HepG2 (cell line): ENCODE data around the gene NR2F6. TPM values are rescaled to one million over a fixed set of nuclear protein-coding genes. Genes with fewer than 3 reads are reported as not detected.

Experiments used
- ATAC-seq: fragments of 200-7000 bp; cut with Tn5 transposase; 3 replicates; pipeline ENCODE4 v1.9.1; 2020; ENCODE audit warnings: mild to moderate bottlenecking, moderate library complexity
- BruUV-seq: library from RNA; stranded (reverse); fragments of 400-500 nt; replicated peaks from 2 replicates; lab custom pipeline; 2021; lab: Mats Ljungman, UMichigan
- CTCF ChIA-PET: fragments of 300-600 bp; formaldehyde crosslinking; extraction: SDS; loops from one replicate; lab custom pipeline; 2021; ENCODE audit warnings: low total read pairs, inconsistent platforms, low intra/inter-chr PET ratio; lab: Yijun Ruan, JAX
- POLR2A ChIA-PET: fragments of 350-600 bp; sonication (Branson Sonifier 250); formaldehyde crosslinking; loops from one replicate; lab custom pipeline; 2020; ENCODE audit warnings: antibody characterized with exemption, inconsistent platforms; lab: Yijun Ruan, JAX
- DNase-seq: peaks from one replicate; pipeline ENCODE4 v3.0.0-alpha.2; 2015; ENCODE audit warnings: low spot score
- FAIRE-seq: peaks from 3 replicates; lab custom pipeline; 2011; peaks lifted over from hg19 to GRCh38; lab: Jason Lieb, UNC
- H2AFZ ChIP-seq: one replicate; pipeline ENCODE4 v1.6.1; 2011; ENCODE audit warnings: low read length, inconsistent platforms
- H3K27ac ChIP-seq: fragments of 300-600 bp; 3 replicates; pipeline ENCODE4 v1.8.0; 2011; ENCODE audit warnings: mixed run types, mild to moderate bottlenecking, mixed read lengths, low read length, inconsistent platforms; ENCODE audit not compliant: insufficient read depth; ENCODE audit errors: extremely low read length
- H3K27me3 ChIP-seq, 2 experiments: fragments of 200-600 bp in 1 of 2; 2 replicates in 1 of 2; 3 replicates in 1 of 2; pipeline versions ENCODE4 v1.6.0 to v1.8.0; 2011; ENCODE audit warnings: low read length in 2 of 2, mild to moderate bottlenecking in 2 of 2, moderate library complexity in 2 of 2, inconsistent platforms in 1 of 2; ENCODE audit not compliant: insufficient read depth in 2 of 2, control insufficient read depth in 1 of 2
- H3K36me3 ChIP-seq, 2 experiments: fragments of 200-600 bp in 1 of 2; replicated peaks in 1 of 2; 2 replicates in 1 of 2; 3 replicates in 1 of 2; pipeline versions ENCODE4 v1.5.1 to v1.8.0; 2011; ENCODE audit warnings: low read length in 2 of 2, inconsistent platforms in 1 of 2; ENCODE audit not compliant: insufficient read depth in 2 of 2, control insufficient read depth in 1 of 2
- H3K4me1 ChIP-seq: 2 replicates; pipeline ENCODE4 v1.5.1; 2012; ENCODE audit warnings: low read length, inconsistent platforms; ENCODE audit not compliant: insufficient read depth
- H3K4me2 ChIP-seq: 2 replicates; pipeline ENCODE4 v1.6.0; 2011; ENCODE audit warnings: low read depth, low read length, inconsistent platforms
- H3K4me3 ChIP-seq, 3 experiments: fragments of 200-600 bp in 1 of 3; sonication (generic), shearing (Covaris generic) in 1 of 3; replicated peaks in 1 of 3; 2 replicates each; pipeline ENCODE4 v1.5.1; 2011 to 2016; ENCODE audit warnings: low read length in 3 of 3, inconsistent platforms in 2 of 3, low read depth in 2 of 3, mild to moderate bottlenecking in 2 of 3, control low read depth in 1 of 3, mixed read lengths in 1 of 3; ENCODE audit not compliant: insufficient read depth in 1 of 3
- H3K79me2 ChIP-seq: one replicate; pipeline ENCODE4 v1.6.1; 2011; ENCODE audit warnings: low read length, inconsistent platforms; ENCODE audit not compliant: insufficient read depth
- H3K9ac ChIP-seq: 2 replicates; pipeline ENCODE4 v1.6.0; 2011; ENCODE audit warnings: mild to moderate bottlenecking, low read depth, low read length, inconsistent platforms; ENCODE audit not compliant: insufficient read depth
- H3K9me3 ChIP-seq: 2 replicates; pipeline ENCODE4 v1.5.1; 2012; ENCODE audit warnings: mild to moderate bottlenecking, low read length
- H4K20me1 ChIP-seq: 2 replicates; pipeline ENCODE4 v1.6.0; 2011; ENCODE audit warnings: inconsistent platforms, mild to moderate bottlenecking, low read length, moderate library complexity; ENCODE audit not compliant: insufficient read depth
- ATF7 ChIP-seq, 2 experiments: fragments of 450-650 bp in 1 of 2; sonication (generic) in 1 of 2; formaldehyde crosslinking in 1 of 2; IDR thresholded peaks; 2 replicates each; pipeline versions ENCODE4 v1.4.0 to v1.6.1; 2016 to 2020; ENCODE audit warnings: antibody characterized with exemption in 1 of 2, mild to moderate bottlenecking in 1 of 2, missing genetic modification reagents in 1 of 2
- CREBL2 ChIP-seq: sonication (generic); formaldehyde crosslinking; IDR thresholded peaks from 2 replicates; pipeline ENCODE4 v1.8.1; 2023; ENCODE audit warnings: missing genetic modification reagents, mild to moderate bottlenecking, borderline replicate concordance
- CSRNP1 ChIP-seq: sonication (generic); formaldehyde crosslinking; IDR thresholded peaks from 2 replicates; pipeline ENCODE4 v1.8.1; 2023; ENCODE audit warnings: mild to moderate bottlenecking, missing genetic modification reagents
- HNF4A ChIP-seq: sonication (generic); formaldehyde crosslinking; IDR thresholded peaks from 2 replicates; pipeline ENCODE4 v1.4.0; 2020; ENCODE audit warnings: missing genetic modification reagents
- HNRNPUL1 ChIP-seq: fragments of 200-400 bp; formaldehyde crosslinking; IDR thresholded peaks from 2 replicates; pipeline ENCODE4 v1.6.1; 2017; ENCODE audit warnings: low read depth, mild to moderate bottlenecking, low read length, moderate library complexity
- MED13 ChIP-seq: sonication (generic); formaldehyde crosslinking; IDR thresholded peaks from 2 replicates; pipeline ENCODE4 v1.5.0; 2020; ENCODE audit warnings: missing genetic modification reagents
- MXD1 ChIP-seq: sonication (generic); formaldehyde crosslinking; IDR thresholded peaks from 2 replicates; pipeline ENCODE4 v1.4.0; 2020; ENCODE audit warnings: mild to moderate bottlenecking, missing genetic modification reagents
- MZF1 ChIP-seq: sonication (generic); formaldehyde crosslinking; IDR thresholded peaks from 2 replicates; pipeline ENCODE4 v1.8.1; 2023; ENCODE audit warnings: mild to moderate bottlenecking, missing genetic modification reagents, borderline replicate concordance
- POLR2G ChIP-seq: fragments of 200-400 bp; formaldehyde crosslinking; IDR thresholded peaks from 2 replicates; pipeline ENCODE4 v1.6.1; 2018; ENCODE audit warnings: mild to moderate bottlenecking, low read depth, low read length, moderate library complexity
- SP2 ChIP-seq: sonication (generic); formaldehyde crosslinking; IDR thresholded peaks from 2 replicates; pipeline ENCODE4 v1.5.1; 2020; ENCODE audit warnings: mild to moderate bottlenecking, missing genetic modification reagents
- SRSF1 ChIP-seq: fragments of 200-400 bp; formaldehyde crosslinking; optimal IDR thresholded peaks from 2 replicates; pipeline ENCODE3; 2017; ENCODE audit warnings: mild to moderate bottlenecking, low read depth, low read length, moderate library complexity
- STAT5B ChIP-seq: sonication (generic); formaldehyde crosslinking; IDR thresholded peaks from 2 replicates; pipeline ENCODE4 v1.4.0; 2020; ENCODE audit warnings: missing genetic modification reagents
- TEF ChIP-seq: sonication (generic); formaldehyde crosslinking; IDR thresholded peaks from 2 replicates; pipeline ENCODE4 v1.5.0; 2020; ENCODE audit warnings: missing genetic modification reagents
- ZNF225 ChIP-seq: sonication (generic); formaldehyde crosslinking; IDR thresholded peaks from 2 replicates; pipeline ENCODE4 v1.4.0; 2020; ENCODE audit warnings: mild to moderate bottlenecking, missing genetic modification reagents
- ZNF333 ChIP-seq: sonication (generic); formaldehyde crosslinking; IDR thresholded peaks from 2 replicates; pipeline ENCODE4 v1.4.0; 2020; ENCODE audit warnings: mild to moderate bottlenecking, missing genetic modification reagents, borderline replicate concordance
- ZNF382 ChIP-seq: sonication (generic); formaldehyde crosslinking; IDR thresholded peaks from 2 replicates; pipeline ENCODE4 v1.5.0; 2020; ENCODE audit warnings: missing genetic modification reagents, mild to moderate bottlenecking, borderline replicate concordance
- ZNF501 ChIP-seq: sonication (generic); formaldehyde crosslinking; IDR thresholded peaks from 2 replicates; pipeline ENCODE4 v1.5.1; 2020; ENCODE audit warnings: mild to moderate bottlenecking, moderate library complexity, missing genetic modification reagents
- WGBS: methylation state at CpG from one replicate; pipeline ENCODE4 v1.1.6; 2017; ENCODE audit warnings: low lambda C conversion rate; 5-methylcytosine and 5-hydroxymethylcytosine counted together
- in situ Hi-C: cut with HindIII; loops from 2 replicates; pipeline ENCODE4 v1.10.0; 2017; ENCODE audit warnings: low pct_unique_long_range_greater_than_20kb; ENCODE audit not compliant: extremely low pct_ligation_motif_present
- intact Hi-C: fragments of 100-400 bp; cut with micrococcal nuclease; formaldehyde crosslinking; loops from one replicate; pipeline ENCODE4 v1.10.0; 2022; ENCODE audit not compliant: unreplicated experiment
- polyA plus RNA-seq, 8 experiments: library from polyadenylated mRNA; depleted of rRNA in 3 of 8; stranded (reverse) in 7 of 8; unstranded in 1 of 8; fragments of >200 nt; fragmentation: Illumina TruSeq in 4 of 8; extraction: Trizol in 4 of 8; gene quantifications; 2 replicates each; pipeline versions ENCODE4 v1.2.1 to v1.2.3, GENCODE V29; 2011 to 2016; ENCODE audit warnings: low read depth in 4 of 8, missing spikeins in 1 of 8, mixed read lengths in 1 of 8; ENCODE audit not compliant: insufficient read depth in 1 of 8
- total RNA-seq, 5 experiments: library from RNA; depleted of rRNA; stranded (reverse); fragments of >200 nt; fragmentation: Illumina TruSeq; extraction: Trizol; gene quantifications; 2 replicates each; pipeline ENCODE4 v1.2.3, GENCODE V29; 2016; ENCODE audit warnings: low read depth in 1 of 5
- TF ChIP-seq, protein P1 (sequence below): sonication (generic); formaldehyde crosslinking; conservative IDR thresholded peaks from 2 replicates; pipeline ENCODE4 v1.5.0; 2020; ENCODE audit warnings: missing genetic modification reagents

The NR2F6 gene
- total and polyA plus RNA-seq, 2 of the 13 experiments (the other 11 are each of a cell fraction or from before 2014, with no cell fraction given) = 30.9 to 72.4 TPM

DNA sequence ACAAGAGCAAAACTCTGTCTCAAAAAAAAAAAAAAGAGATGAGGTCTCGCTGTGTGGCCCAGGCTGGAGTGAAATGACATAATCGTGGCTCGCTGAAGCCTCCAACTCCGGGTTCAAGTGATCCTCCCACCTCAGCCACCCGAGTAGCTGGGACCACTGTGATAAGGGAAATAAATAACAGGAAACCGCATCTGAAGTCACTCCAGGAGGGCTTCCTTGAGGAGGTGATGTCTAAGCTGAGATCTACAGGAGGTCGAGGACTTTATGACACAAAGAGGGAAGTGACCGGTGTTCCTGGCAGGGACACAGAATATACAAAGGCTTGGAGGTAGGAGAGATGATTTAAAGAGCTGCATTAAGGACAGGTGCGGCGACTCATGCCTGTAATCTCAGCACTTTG, 8.9 kb upstream of the NR2F6 start:
- intact Hi-C loops = no loop called here

More for the DNA sequence above, 8.9 kb upstream of the NR2F6 start:
- Histone ChIP-seq H4K20me1 (no peaks in the 10 kb centered on the region), H3K9ac (no peak overlapping the region), H2AFZ (no peak overlapping the region), H3K27me3 (no peaks in the 10 kb centered on the region), H3K27ac (no peak overlapping the region), H3K9me3 (no peaks in the 10 kb centered on the region), H3K4me2 (peak overlapping the region; percentile 56), H3K79me2 (no peaks in the 10 kb centered on the region), H3K36me3 (no peaks in the 10 kb centered on the region), H3K4me3 (peak overlapping the region in 1 of 3 experiments; percentile 54; a peak in 1 of 6 replicates), H3K4me1 (peaks cover 33% of the 10 kb centered on the region)
- POLR2A ChIA-PET = interaction anchor here (0.8 to 2.2 kb wide), 13 partner anchors 8 to 151 kb away, joined by 3 to 28 read pairs (median 7); partner anchors contain the start of genes ABHD8, BABAM1, BST2 and DDA1
- WGBS = 85% methylated on average over 10 of the region's 10 CpGs
- no peak for ATAC-seq
- no TSS peak for BruUV-seq
- TF ChIP-seq MXD1 = no peak
- TF ChIP-seq, protein P1, sequence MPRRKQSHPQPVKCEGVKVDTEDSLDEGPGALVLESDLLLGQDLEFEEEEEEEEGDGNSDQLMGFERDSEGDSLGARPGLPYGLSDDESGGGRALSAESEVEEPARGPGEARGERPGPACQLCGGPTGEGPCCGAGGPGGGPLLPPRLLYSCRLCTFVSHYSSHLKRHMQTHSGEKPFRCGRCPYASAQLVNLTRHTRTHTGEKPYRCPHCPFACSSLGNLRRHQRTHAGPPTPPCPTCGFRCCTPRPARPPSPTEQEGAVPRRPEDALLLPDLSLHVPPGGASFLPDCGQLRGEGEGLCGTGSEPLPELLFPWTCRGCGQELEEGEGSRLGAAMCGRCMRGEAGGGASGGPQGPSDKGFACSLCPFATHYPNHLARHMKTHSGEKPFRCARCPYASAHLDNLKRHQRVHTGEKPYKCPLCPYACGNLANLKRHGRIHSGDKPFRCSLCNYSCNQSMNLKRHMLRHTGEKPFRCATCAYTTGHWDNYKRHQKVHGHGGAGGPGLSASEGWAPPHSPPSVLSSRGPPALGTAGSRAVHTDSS (CRISPR knock-in tag) = no peak
- TF ChIP-seq MZF1 = no peak
- TF ChIP-seq TEF = no peak
- no peak for TF ChIP-seq POLR2G
- no peak for TF ChIP-seq ZNF333 (CRISPR knock-in tag)
- TF ChIP-seq HNF4A (CRISPR knock-in tag) = no peak
- no peak for TF ChIP-seq MED13 (CRISPR knock-in tag)
- TF ChIP-seq HNRNPUL1 = no peak
- TF ChIP-seq ZNF225 (CRISPR knock-in tag) = no peak
- TF ChIP-seq CSRNP1 = no peak
- no peak for TF ChIP-seq ZNF501
- no peak for TF ChIP-seq SP2
- no peak for TF ChIP-seq ATF7 (IDR thresholded peaks at IDR 0.05)
- TF ChIP-seq ATF7 (CRISPR knock-in tag; IDR thresholded peaks at IDR 0.05) = no peak
- no peak for TF ChIP-seq STAT5B (CRISPR knock-in tag)
- no peak for TF ChIP-seq ZNF382 (CRISPR knock-in tag)
- TF ChIP-seq CREBL2 (CRISPR knock-in tag) = no peak
- TF ChIP-seq SRSF1 = no peak
- FAIRE-seq = no peak
- in situ Hi-C loops = no loop called here
- CTCF ChIA-PET = no interaction called here
- no peak for DNase-seq
